ENCODE measurements around the gene PEX5L. TPM values are rescaled to one million over a fixed set of nuclear protein-coding genes. Genes with fewer than 3 reads are reported as not detected.

The PEX5L gene
- total RNA-seq, 1 experiment from 2014 or later: not detected

DNA sequence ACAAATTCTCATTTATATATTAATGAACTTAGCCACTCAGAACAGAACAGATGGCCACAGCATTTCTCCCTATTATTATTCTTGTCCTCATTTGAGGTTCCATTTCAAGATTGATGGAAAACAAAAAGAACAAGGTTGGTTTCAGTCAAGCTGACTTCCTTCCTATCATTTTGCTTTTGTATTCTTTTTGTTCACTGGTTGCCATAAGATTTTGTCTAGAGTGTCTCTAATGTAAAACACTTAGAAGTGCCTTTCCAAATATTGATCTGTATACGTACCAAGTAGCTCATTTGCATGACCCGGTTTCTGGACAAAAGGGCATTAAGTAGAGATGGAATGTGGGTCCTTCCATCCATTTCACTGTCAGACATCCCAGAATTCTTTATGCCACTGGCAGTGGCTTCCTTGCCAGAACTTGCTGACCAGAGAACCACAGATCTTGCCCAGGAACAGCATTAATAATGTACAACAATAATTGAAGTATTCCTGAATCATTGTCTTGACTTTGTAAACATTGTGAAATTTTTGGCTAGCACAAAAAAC is 63.8 kb downstream of the PEX5L start:
- TF ChIP-seq MAX (IDR thresholded peaks at IDR 0.05) (no peak), CEBPB (IDR thresholded peaks at IDR 0.05; ENCODE audit: low read depth) (no peak), CTCF (IDR thresholded peaks at IDR 0.05 in 2 of 3, conservative IDR thresholded peaks at IDR 0.05 in 1 of 3; ENCODE audit: borderline replicate concordance in 1 of 3, insufficient read depth in 1 of 3, low read depth in 2 of 3, low read length in 2 of 3) (no peak), POLR2AphosphoS5 (IDR thresholded peaks at IDR 0.05; ENCODE audit: low read depth, low read length) (no peak), RAD21 (IDR thresholded peaks at IDR 0.05; ENCODE audit: low read depth) (no peak), POLR2A (IDR thresholded peaks at IDR 0.05; ENCODE audit: borderline replicate concordance, extremely low read depth, insufficient read depth, insufficient read length) (no peak), ZFX (IDR thresholded peaks at IDR 0.05) (no peak), EZH2phosphoT487 (IDR thresholded peaks at IDR 0.05; ENCODE audit: borderline replicate concordance) (no peak), TCF7L2 (IDR thresholded peaks at IDR 0.05; ENCODE audit: borderline replicate concordance, extremely low read depth, insufficient read depth, insufficient read length) (no peak)
- ChIA-PET POLR2A (no interaction called here), CTCF (no interaction called here)

More for the DNA sequence above, 63.8 kb downstream of the PEX5L start:
- RAD21 ChIA-PET (ENCODE audit: low non-redundant PET in 1 of 2, low total read pairs in 2 of 2, uncharacterized antibody in 2 of 2, unreplicated experiment in 2 of 2): no interaction called here
- Histone ChIP-seq H3K79me2 (ENCODE audit: insufficient read depth, low read length) (no peaks in the 10 kb centered on the region), H3K9ac (ENCODE audit: low read length) (no peak overlapping the region), H3K27ac (ENCODE audit: low read depth, low read length) (no peak overlapping the region), H3K27me3 (ENCODE audit: insufficient read depth, low read length) (peaks cover 20% of the 10 kb centered on the region), H3K9me3 (ENCODE audit: control insufficient read depth in 1 of 2, insufficient read depth in 1 of 2, low read depth in 1 of 2, low read length in 2 of 2) (no peaks in the 10 kb centered on the region), H2AFZ (ENCODE audit: low read depth, low read length, poor library complexity, severe bottlenecking) (no peak overlapping the region), H3K4me2 (ENCODE audit: low read length) (no peak overlapping the region), H4K20me1 (ENCODE audit: insufficient read depth) (no peaks in the 10 kb centered on the region), H3K36me3 (ENCODE audit: control insufficient read depth in 1 of 2, insufficient read depth in 2 of 2, low read length in 2 of 2) (no peaks in the 10 kb centered on the region), H3K4me1 (ENCODE audit: control insufficient read depth in 1 of 2, insufficient read depth in 2 of 2, low read length in 2 of 2) (peaks cover 0 to 3% of the 10 kb centered on the region in 2 experiments; a peak in 1 of 4 replicates), H3K9me2 (ENCODE audit: insufficient read depth) (no peaks in the 10 kb centered on the region), H3K4me3 (replicated peaks in 1 of 2; ENCODE audit: low read depth in 1 of 2, low read length in 2 of 2) (no peak overlapping the region)
- no peak for ATAC-seq
- no TSS peak for BruUV-seq (replicated peaks)
- intact Hi-C loops (cut with micrococcal nuclease): no loop called here
- DNase-seq (ENCODE audit: low read depth, low spot score): no peak

Data from HCT116 (cell line).